ENCODE results near the gene UTP4. TPM values are rescaled to one million over a fixed set of nuclear protein-coding genes. Genes with fewer than 3 reads are reported as not detected.

The UTP4 gene
- total RNA-seq, 1 experiment from 2014 or later = 125 TPM

- peaks cover 9 to 25% of the 10 kb centered on the region in 2 experiments for H3K4me1 ChIP-seq (ENCODE audit: control insufficient read depth in 1 of 2, insufficient read depth in 2 of 2, low read length in 2 of 2)
- no peak overlapping the region for H3K4me2 ChIP-seq (ENCODE audit: low read length)
- ChIA-PET RAD21 (ENCODE audit: low non-redundant PET in 1 of 2, low total read pairs in 2 of 2, uncharacterized antibody in 2 of 2, unreplicated experiment in 2 of 2) (no interaction called here), CTCF (interaction anchor here (1.3 kb wide), 1 partner anchor 95 kb away, joined by 3 read pairs; no protein-coding TSS in a partner anchor), POLR2A (no interaction called here)
- no peaks in the 10 kb centered on the region for H3K9me2 ChIP-seq (ENCODE audit: insufficient read depth)
- no peaks in the 10 kb centered on the region for H3K9me3 ChIP-seq (ENCODE audit: control insufficient read depth in 1 of 2, insufficient read depth in 1 of 2, low read depth in 1 of 2, low read length in 2 of 2)
- no peak overlapping the region for H3K4me3 ChIP-seq (replicated peaks in 1 of 2; ENCODE audit: low read depth in 1 of 2, low read length in 2 of 2)
- H3K9ac ChIP-seq (ENCODE audit: low read length) = no peak overlapping the region
- no peaks in the 10 kb centered on the region for H4K20me1 ChIP-seq (ENCODE audit: insufficient read depth)
- H2AFZ ChIP-seq (ENCODE audit: low read depth, low read length, poor library complexity, severe bottlenecking) = no peak overlapping the region
- no peaks in the 10 kb centered on the region for H3K27me3 ChIP-seq (ENCODE audit: insufficient read depth, low read length)
- TF ChIP-seq POLR2A (IDR thresholded peaks at IDR 0.05; ENCODE audit: borderline replicate concordance, extremely low read depth, insufficient read depth, insufficient read length) = no peak
- TF ChIP-seq ELF1 (IDR thresholded peaks at IDR 0.05; ENCODE audit: borderline replicate concordance, low read depth) = no peak
- TF ChIP-seq CBX3 (IDR thresholded peaks at IDR 0.05; ENCODE audit: low read depth) = no peak
- TF ChIP-seq CEBPB (IDR thresholded peaks at IDR 0.05; ENCODE audit: low read depth) = no peak
- TF ChIP-seq EZH2phosphoT487 (IDR thresholded peaks at IDR 0.05; ENCODE audit: borderline replicate concordance) = no peak
- TF ChIP-seq TCF7L2 (IDR thresholded peaks at IDR 0.05; ENCODE audit: borderline replicate concordance, extremely low read depth, insufficient read depth, insufficient read length) = no peak
- no peak for TF ChIP-seq SIN3A (IDR thresholded peaks at IDR 0.05; ENCODE audit: low read depth)
- no peak for TF ChIP-seq YY1 (IDR thresholded peaks at IDR 0.05; ENCODE audit: extremely low read depth, insufficient replicate concordance, low read depth, low read length)
- TF ChIP-seq EGR1 (IDR thresholded peaks at IDR 0.05; ENCODE audit: low read depth) = no peak
- H3K36me3 ChIP-seq (ENCODE audit: control insufficient read depth in 1 of 2, insufficient read depth in 2 of 2, low read length in 2 of 2) = no peaks in the 10 kb centered on the region
- ATAC-seq (no peak), DNase-seq (ENCODE audit: low read depth, low spot score) (no peak)
- H3K27ac ChIP-seq (ENCODE audit: low read depth, low read length) = no peak overlapping the region
- no peaks in the 10 kb centered on the region for H3K79me2 ChIP-seq (ENCODE audit: insufficient read depth, low read length)
- no TSS peak for BruUV-seq (replicated peaks)
- intact Hi-C loops (cut with micrococcal nuclease) = no loop called here
These were observed 48.2 kb upstream of the UTP4 start for GRCh38 chr16:69084289-69084688.

- POLR2A ChIA-PET = interaction anchor here (1.4 kb wide), 1 partner anchor 16 kb away, joined by 3 read pairs; no protein-coding TSS in a partner anchor
- Histone ChIP-seq H3K4me1 (ENCODE audit: control insufficient read depth in 1 of 2, insufficient read depth in 2 of 2, low read length in 2 of 2) (peaks cover 17 to 27% of the 10 kb centered on the region in 2 experiments), H3K36me3 (ENCODE audit: control insufficient read depth in 1 of 2, insufficient read depth in 2 of 2, low read length in 2 of 2) (no peaks in the 10 kb centered on the region), H3K9me3 (ENCODE audit: control insufficient read depth in 1 of 2, insufficient read depth in 1 of 2, low read depth in 1 of 2, low read length in 2 of 2) (no peaks in the 10 kb centered on the region), H3K4me2 (ENCODE audit: low read length) (no peak overlapping the region), H3K4me3 (replicated peaks in 1 of 2; ENCODE audit: low read depth in 1 of 2, low read length in 2 of 2) (no peak overlapping the region), H4K20me1 (ENCODE audit: insufficient read depth) (no peaks in the 10 kb centered on the region), H3K27ac (ENCODE audit: low read depth, low read length) (no peak overlapping the region), H3K79me2 (ENCODE audit: insufficient read depth, low read length) (no peaks in the 10 kb centered on the region), H2AFZ (ENCODE audit: low read depth, low read length, poor library complexity, severe bottlenecking) (no peak overlapping the region), H3K27me3 (ENCODE audit: insufficient read depth, low read length) (no peaks in the 10 kb centered on the region), H3K9me2 (ENCODE audit: insufficient read depth) (no peaks in the 10 kb centered on the region), H3K9ac (ENCODE audit: low read length) (no peak overlapping the region)
- RAD21 ChIA-PET (ENCODE audit: low non-redundant PET in 1 of 2, low total read pairs in 2 of 2, uncharacterized antibody in 2 of 2, unreplicated experiment in 2 of 2) = no interaction called here
- BruUV-seq (replicated peaks) = no TSS peak
- CTCF ChIA-PET = interaction anchor here (0.6 to 1.3 kb wide), 3 partner anchors 10 to 96 kb away, joined by 3 read pairs; no protein-coding TSS in a partner anchor
- DNase-seq (ENCODE audit: low read depth, low spot score) (no peak), ATAC-seq (no peak)
- intact Hi-C loops (cut with micrococcal nuclease) = no loop called here
- TF ChIP-seq ZNF274 (IDR thresholded peaks at IDR 0.05; ENCODE audit: low read depth, low read length) (no peak), EZH2phosphoT487 (IDR thresholded peaks at IDR 0.05; ENCODE audit: borderline replicate concordance) (no peak), SIN3A (IDR thresholded peaks at IDR 0.05; ENCODE audit: low read depth) (no peak), REST (IDR thresholded peaks at IDR 0.05; ENCODE audit: low read depth) (no peak), ZBTB33 (IDR thresholded peaks at IDR 0.05; ENCODE audit: extremely low read depth, insufficient replicate concordance, low read length) (no peak)
These were observed 47.3 kb upstream of the UTP4 start for GRCh38 chr16:69085032-69085695.

Measured in HCT116 (cell line).